HPDE6-E6E7 (cell line): ENCODE measurements around the gene ECM2.

ENCODE experiments used
- DNase-seq: peaks from one replicate; pipeline ENCODE4 v3.0.0; 2011; ENCODE audit warnings: missing footprints; ENCODE audit errors: extremely low spot score

Gene ECM2

GRCh38 chr9:92500725-92501124 is 35.1 kb downstream of the ECM2 start:
- no peak for DNase-seq

- DNase-seq = no peak
These were observed 36.1 kb downstream of the ECM2 start for GRCh38 chr9:92499701-92500100.

- DNase-seq = no peak
These were observed 39.2 kb downstream of the ECM2 start for GRCh38 chr9:92496396-92497176.

- no peak for DNase-seq
These were observed 40.9 kb downstream of the ECM2 start for GRCh38 chr9:92494856-92495255.

GRCh38 chr9:92493749-92494387 is 41.9 kb downstream of the ECM2 start:
- no peak for DNase-seq

GRCh38 chr9:92492781-92493401 is 42.9 kb downstream of the ECM2 start:
- no peak for DNase-seq

- DNase-seq = no peak
These were observed 46.9 kb downstream of the ECM2 start for GRCh38 chr9:92488681-92489550.

GRCh38 chr9:92486371-92486770 is 49.4 kb downstream of the ECM2 start:
- DNase-seq = no peak

GRCh38 chr9:92484563-92484962 is 51.2 kb downstream of the ECM2 start:
- no peak for DNase-seq

GRCh38 chr9:92483627-92484545 is 51.9 kb downstream of the ECM2 start:
- DNase-seq = no peak

GRCh38 chr9:92482805-92483204 is 53.0 kb downstream of the ECM2 start:
- DNase-seq = no peak

GRCh38 chr9:92482329-92482728 is 53.5 kb downstream of the ECM2 start, which contains the start of gene ASPN:
ASPN (minus strand) TSS chr9:92482506.
- no peak for DNase-seq

- DNase-seq = peak; percentile 39
These were observed 54.7 kb downstream of the ECM2 start for GRCh38 chr9:92480986-92481633.

- DNase-seq = no peak
These were observed 55.5 kb downstream of the ECM2 start for GRCh38 chr9:92480291-92480771.

- no peak for DNase-seq
These were observed 56.4 kb downstream of the ECM2 start for GRCh38 chr9:92479346-92479745.

- no peak for DNase-seq
These were observed 57.0 kb downstream of the ECM2 start for GRCh38 chr9:92478783-92479182.

GRCh38 chr9:92476962-92477361 is 58.8 kb downstream of the ECM2 start:
- DNase-seq = no peak

- DNase-seq = no peak
These were observed 61.2 kb downstream of the ECM2 start for GRCh38 chr9:92474587-92474986.

GRCh38 chr9:92468206-92468605 is 67.6 kb downstream of the ECM2 start:
- DNase-seq = no peak

- DNase-seq = no peak
These were observed 68.3 kb downstream of the ECM2 start for GRCh38 chr9:92467511-92467910.
